Activated T-helper 1 cell treated with anti-CD3 and anti-CD28 coated beads, Interleukin-12 subunit alpha, Interleukin-12 subunit beta, Interleukin-2, Interleukin-4 antibody, amounts not matched to agents 30 ng/mL and 10 ng/mL and 1 ng/mL, durations not matched to agents 14 hours and 24 hours and 36 hours (primary cell): ENCODE measurements around the gene PER3. TPM values are rescaled to one million over a fixed set of nuclear protein-coding genes. Genes with fewer than 3 reads are reported as not detected.

Source experiments
- DNase-seq: peaks from one replicate; pipeline ENCODE4 v3.0.0; 2021; ENCODE audit warnings: low spot score
- H3K27ac Mint-ChIP-seq: one replicate; pipeline ENCODE4 v1.8.0; 2021; ENCODE audit warnings: mild to moderate bottlenecking, mixed read lengths
- H3K27me3 Mint-ChIP-seq: one replicate; pipeline ENCODE4 v1.8.0; 2022; ENCODE audit warnings: mild to moderate bottlenecking, moderate library complexity, mixed read lengths; ENCODE audit not compliant: insufficient read depth
- H3K36me3 Mint-ChIP-seq: one replicate; pipeline ENCODE4 v1.8.0; 2021; ENCODE audit warnings: low read depth, mixed read lengths
- H3K4me1 Mint-ChIP-seq: one replicate; pipeline ENCODE4 v1.8.0; 2021; ENCODE audit warnings: low read depth, mixed read lengths
- H3K4me3 Mint-ChIP-seq: one replicate; pipeline ENCODE4 v1.8.0; 2021; ENCODE audit warnings: mild to moderate bottlenecking, moderate library complexity, mixed read lengths
- H3K9me3 Mint-ChIP-seq: one replicate; pipeline ENCODE4 v1.8.0; 2021; ENCODE audit warnings: mixed read lengths
- intact Hi-C: fragments of 100-400 bp; cut with micrococcal nuclease; formaldehyde crosslinking; loops from one replicate; pipeline ENCODE4 v1.15.1; 2024
- total RNA-seq: library from RNA; stranded (reverse); gene quantifications from 2 replicates; pipeline ENCODE4 v1.2.3, GENCODE V29; 2022

Gene PER3
- total RNA-seq, 1 donor from 2014 or later = 4.4 TPM

DNA sequence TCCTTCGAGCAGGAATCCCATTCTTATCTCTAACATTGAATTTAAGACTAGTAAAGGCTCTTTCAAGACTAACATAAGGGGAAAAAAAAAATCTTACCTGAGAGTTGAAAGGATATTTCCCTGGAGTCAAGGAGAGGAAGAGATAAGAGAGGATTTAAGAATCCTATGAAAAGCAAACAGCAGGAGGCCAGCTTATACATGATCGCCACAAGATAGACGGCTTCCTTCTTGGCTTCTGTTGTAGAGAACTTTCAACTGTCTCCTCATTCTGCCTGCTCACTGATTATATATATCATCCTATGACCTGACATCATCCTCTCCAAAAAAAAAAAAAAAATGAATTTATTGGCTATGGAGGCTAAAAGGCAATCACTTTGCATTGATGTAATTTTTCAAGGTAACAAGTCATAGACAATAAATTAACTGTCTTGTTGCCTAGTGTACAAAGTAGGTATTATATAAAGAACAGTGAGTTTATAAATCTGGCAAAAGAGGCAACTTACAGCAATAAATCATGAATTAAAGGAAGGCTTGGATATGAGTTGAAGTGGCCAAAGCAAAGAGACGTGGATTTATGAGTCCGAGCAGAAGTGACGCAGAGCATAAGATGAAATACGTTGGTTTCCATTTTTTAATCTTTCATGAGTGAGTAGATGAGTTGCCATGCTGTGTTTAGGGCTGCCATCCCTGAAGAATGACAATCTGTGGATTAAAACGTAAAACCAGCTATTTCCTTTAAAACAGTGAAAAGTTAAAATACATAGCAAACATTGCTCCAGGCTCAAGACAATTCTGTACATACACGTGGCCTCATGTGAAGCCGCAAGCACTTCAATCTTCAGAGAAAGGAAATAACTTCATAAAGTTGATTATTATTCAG is 69.0 kb downstream of the PER3 start, which contains the start of gene UTS2:
Gene UTS2, minus strand, starts transcription at position 262 of the 880 bp plus-strand sequence. Its CDS starts 62 bp downstream, at position 200.
- Mint-ChIP-seq H3K4me3 (no peak within 1 kb of the TSS), H3K27me3 (peaks cover 3% of the 10 kb centered on the region), H3K4me1 (no peaks in the 10 kb centered on the region), H3K9me3 (no peaks in the 10 kb centered on the region), H3K27ac (no peak within 1 kb of the TSS), H3K36me3 (no peaks in the 10 kb centered on the region)
- DNase-seq = no peak
- intact Hi-C loops = no loop called here

- H3K27me3 Mint-ChIP-seq = peaks cover 3% of the 10 kb centered on the region
- no peaks in the 10 kb centered on the region for H3K36me3 Mint-ChIP-seq
- no peak for DNase-seq
- H3K27ac Mint-ChIP-seq = no peak overlapping the region
- intact Hi-C loops = no loop called here
- H3K4me3 Mint-ChIP-seq = no peak overlapping the region
- no peaks in the 10 kb centered on the region for H3K4me1 Mint-ChIP-seq
- H3K9me3 Mint-ChIP-seq = no peaks in the 10 kb centered on the region
Observed at GRCh38 chr1:7853684-7854026, 69.6 kb downstream of the PER3 start.

DNA sequence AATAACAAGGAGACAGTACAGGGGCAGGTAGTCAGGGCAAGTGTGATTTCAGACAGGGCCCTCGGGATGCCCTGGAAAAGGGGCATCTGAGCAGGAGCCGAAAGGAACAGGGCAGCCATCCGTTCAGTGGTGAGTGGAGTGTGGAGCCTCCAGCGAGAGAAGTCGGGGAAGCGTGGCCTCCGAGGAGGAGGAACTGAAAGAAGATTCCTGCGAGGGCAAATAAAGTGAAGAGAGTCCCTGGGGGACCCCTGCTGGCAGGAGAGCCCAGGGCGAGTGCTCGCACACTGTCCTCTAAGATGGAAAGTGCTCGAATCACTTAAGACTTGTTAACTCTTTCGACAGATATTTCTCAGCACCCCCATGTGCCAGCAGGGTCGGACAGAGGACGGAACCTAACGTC is 72.3 kb downstream of the PER3 start:
- Mint-ChIP-seq H3K27ac (no peak overlapping the region), H3K4me1 (no peaks in the 10 kb centered on the region), H3K27me3 (peaks cover 5% of the 10 kb centered on the region), H3K36me3 (no peaks in the 10 kb centered on the region), H3K9me3 (no peaks in the 10 kb centered on the region), H3K4me3 (no peak overlapping the region)
- intact Hi-C loops = no loop called here
- DNase-seq = no peak

DNA sequence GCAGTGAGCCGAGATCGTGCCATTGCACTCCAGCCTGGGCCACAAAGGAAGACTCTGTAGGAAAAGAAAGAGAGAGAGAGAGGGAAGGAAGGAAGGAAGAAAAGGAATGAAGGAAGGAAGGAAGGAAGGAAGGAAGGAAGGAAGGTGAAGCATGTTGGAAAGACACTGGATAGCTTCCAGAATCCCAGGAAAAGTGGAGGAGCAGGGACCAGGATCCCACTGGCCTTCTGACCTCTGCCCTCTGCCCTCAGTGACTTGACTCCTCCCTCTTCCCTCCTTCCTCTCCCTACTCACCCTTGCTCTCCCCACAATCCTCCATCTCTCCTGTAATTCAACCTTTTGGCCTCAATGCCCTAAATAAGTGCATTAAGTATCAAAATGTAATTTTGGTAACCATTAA is 72.9 kb downstream of the PER3 start:
- Mint-ChIP-seq H3K27ac (no peak overlapping the region), H3K27me3 (peaks cover 5% of the 10 kb centered on the region), H3K4me1 (no peaks in the 10 kb centered on the region), H3K4me3 (no peak overlapping the region), H3K9me3 (no peaks in the 10 kb centered on the region), H3K36me3 (no peaks in the 10 kb centered on the region)
- DNase-seq = no peak
- intact Hi-C loops = no loop called here

DNA sequence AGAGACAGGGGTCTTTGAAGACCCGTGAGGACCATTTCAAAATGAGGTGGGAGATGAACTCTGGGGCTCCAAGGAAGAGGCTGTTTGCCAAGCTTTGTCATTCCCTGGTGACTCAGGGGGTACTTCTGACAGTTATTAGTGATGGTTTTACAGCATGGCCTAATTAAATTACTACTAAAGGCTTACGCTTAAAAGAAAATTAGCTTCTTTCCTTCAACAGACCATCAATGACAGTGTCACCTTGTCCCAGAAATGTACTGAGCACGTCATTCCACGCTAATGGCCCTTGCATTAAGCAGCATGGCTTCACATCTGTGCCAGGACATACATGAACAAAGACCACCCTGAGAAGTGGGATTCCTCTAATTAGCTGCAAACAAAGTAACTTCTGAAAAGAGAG is 73.9 kb downstream of the PER3 start:
- no peak overlapping the region for H3K4me3 Mint-ChIP-seq
- no peak for DNase-seq
- intact Hi-C loops = no loop called here

GRCh38 chr1:7859406-7859805 is 75.3 kb downstream of the PER3 start:
- no peaks in the 10 kb centered on the region for H3K9me3 Mint-ChIP-seq
- peaks cover 2% of the 10 kb centered on the region for H3K27me3 Mint-ChIP-seq

More for the DNA sequence above, 73.9 kb downstream of the PER3 start:
- H3K4me1 Mint-ChIP-seq = no peaks in the 10 kb centered on the region
- H3K9me3 Mint-ChIP-seq = no peaks in the 10 kb centered on the region
- no peaks in the 10 kb centered on the region for H3K36me3 Mint-ChIP-seq
- peaks cover 2% of the 10 kb centered on the region for H3K27me3 Mint-ChIP-seq
- H3K27ac Mint-ChIP-seq = no peak overlapping the region

DNA sequence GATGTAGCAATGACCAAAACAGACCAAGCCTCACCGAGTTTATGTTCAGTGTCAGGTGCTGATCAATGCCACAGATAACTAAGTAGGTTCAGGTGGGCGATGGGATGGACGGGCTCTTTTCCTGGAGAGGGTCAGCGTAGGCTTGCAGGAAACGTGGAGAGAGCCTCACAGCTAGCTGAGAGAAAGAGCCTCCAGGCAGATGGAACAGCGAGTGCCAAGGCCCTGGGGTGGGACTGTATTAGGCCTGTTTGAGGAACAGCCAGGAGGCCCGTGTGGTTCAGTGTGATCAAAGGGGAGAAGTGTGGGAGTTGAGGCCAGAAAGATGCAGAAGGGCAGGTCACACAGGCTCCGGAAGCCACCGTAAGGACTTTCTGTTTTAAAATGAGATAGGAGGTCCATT is 76.0 kb downstream of the PER3 start:
- intact Hi-C loops = no loop called here
- Mint-ChIP-seq H3K9me3 (no peaks in the 10 kb centered on the region), H3K27me3 (peaks cover 2% of the 10 kb centered on the region), H3K27ac (no peak overlapping the region), H3K4me1 (no peaks in the 10 kb centered on the region), H3K36me3 (no peaks in the 10 kb centered on the region), H3K4me3 (no peak overlapping the region)
- DNase-seq = no peak

More at GRCh38 chr1:7859406-7859805, 75.3 kb downstream of the PER3 start:
- DNase-seq = no peak
- intact Hi-C loops = no loop called here
- Mint-ChIP-seq H3K4me1 (no peaks in the 10 kb centered on the region), H3K4me3 (no peak overlapping the region), H3K27ac (no peak overlapping the region), H3K36me3 (no peaks in the 10 kb centered on the region)

DNA sequence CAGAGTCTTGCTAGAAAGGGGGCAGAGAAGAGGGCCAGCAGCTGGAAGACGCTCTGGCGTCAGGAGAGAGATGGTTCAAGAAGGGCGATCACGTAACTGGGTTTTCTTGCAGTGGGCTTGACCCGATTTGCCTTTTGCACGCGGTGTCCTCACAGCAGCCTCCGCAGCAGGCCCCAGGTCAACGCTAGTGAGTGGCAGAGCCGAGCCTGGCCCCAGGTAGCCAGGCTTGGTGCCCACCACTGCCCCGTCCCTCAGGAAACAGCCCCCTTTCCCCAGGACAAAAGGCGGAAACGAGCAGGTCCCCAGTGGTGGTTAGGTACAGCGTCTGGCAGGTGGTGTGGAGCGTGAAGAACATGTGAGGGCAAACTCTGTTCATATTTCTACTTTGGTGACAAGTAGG is 77.4 kb downstream of the PER3 start:
- no peak for DNase-seq
- no peak overlapping the region for H3K4me3 Mint-ChIP-seq
- H3K9me3 Mint-ChIP-seq = no peaks in the 10 kb centered on the region
- H3K27ac Mint-ChIP-seq = no peak overlapping the region
- H3K4me1 Mint-ChIP-seq = no peaks in the 10 kb centered on the region
- H3K36me3 Mint-ChIP-seq = no peaks in the 10 kb centered on the region
- intact Hi-C loops = no loop called here
- H3K27me3 Mint-ChIP-seq = peaks cover 4% of the 10 kb centered on the region

- H3K27ac Mint-ChIP-seq = no peak overlapping the region
- H3K36me3 Mint-ChIP-seq = no peaks in the 10 kb centered on the region
- H3K27me3 Mint-ChIP-seq = peaks cover 4% of the 10 kb centered on the region
- no peak for DNase-seq
- no peaks in the 10 kb centered on the region for H3K9me3 Mint-ChIP-seq
- no peak overlapping the region for H3K4me3 Mint-ChIP-seq
- intact Hi-C loops = no loop called here
- H3K4me1 Mint-ChIP-seq = no peaks in the 10 kb centered on the region
Observed at GRCh38 chr1:7862211-7863060, 78.3 kb downstream of the PER3 start.

DNA sequence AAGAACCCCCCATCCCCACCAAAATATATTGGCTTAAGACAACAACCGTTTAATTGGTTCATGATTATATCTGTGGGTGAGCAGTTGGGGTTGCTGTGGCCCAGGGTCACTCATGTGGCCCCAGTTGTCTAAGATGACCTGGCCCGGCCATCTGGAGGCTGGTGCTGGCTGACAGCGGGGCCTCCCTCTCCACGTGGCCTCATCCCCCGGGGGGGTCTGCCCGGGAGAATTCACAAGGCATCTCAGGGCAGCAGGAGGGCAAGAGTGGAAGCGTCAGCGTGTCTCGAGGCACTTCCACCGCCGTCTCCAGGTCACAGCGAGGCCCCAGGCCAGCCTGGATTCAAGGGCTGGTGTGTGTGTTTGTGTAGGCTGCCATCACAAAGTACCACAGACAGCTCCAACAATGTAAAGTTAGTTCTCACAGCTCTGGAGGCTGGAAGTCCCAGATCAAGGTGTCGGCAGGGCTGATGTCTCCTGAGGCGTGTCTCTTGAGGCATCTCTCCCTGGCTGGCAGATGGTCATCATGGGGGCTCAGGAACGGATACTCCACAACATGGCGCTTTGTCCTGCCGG is 79.8 kb downstream of the PER3 start:
- no peak overlapping the region for H3K4me3 Mint-ChIP-seq
- H3K27ac Mint-ChIP-seq = no peak overlapping the region

GRCh38 chr1:7865978-7866377 is 81.9 kb downstream of the PER3 start:
- Mint-ChIP-seq H3K36me3 (no peaks in the 10 kb centered on the region), H3K4me3 (no peak overlapping the region), H3K27me3 (peaks cover 2% of the 10 kb centered on the region), H3K9me3 (no peaks in the 10 kb centered on the region), H3K4me1 (no peaks in the 10 kb centered on the region), H3K27ac (no peak overlapping the region)
- DNase-seq = no peak
- intact Hi-C loops = no loop called here

More for the DNA sequence above, 79.8 kb downstream of the PER3 start:
- no peaks in the 10 kb centered on the region for H3K4me1 Mint-ChIP-seq
- H3K36me3 Mint-ChIP-seq = no peaks in the 10 kb centered on the region
- intact Hi-C loops = no loop called here
- H3K9me3 Mint-ChIP-seq = no peaks in the 10 kb centered on the region
- H3K27me3 Mint-ChIP-seq = peaks cover 4% of the 10 kb centered on the region
- no peak for DNase-seq

GRCh38 chr1:7868070-7868780 is 84.1 kb downstream of the PER3 start:
- intact Hi-C loops = no loop called here
- peaks cover 2% of the 10 kb centered on the region for H3K27me3 Mint-ChIP-seq
- DNase-seq = no peak
- no peaks in the 10 kb centered on the region for H3K9me3 Mint-ChIP-seq
- H3K4me1 Mint-ChIP-seq = no peaks in the 10 kb centered on the region
- no peaks in the 10 kb centered on the region for H3K36me3 Mint-ChIP-seq
- H3K4me3 Mint-ChIP-seq = no peak overlapping the region
- H3K27ac Mint-ChIP-seq = no peak overlapping the region
